ENCODE data around the gene ZDHHC11B. TPM values are rescaled to one million over a fixed set of nuclear protein-coding genes. Genes with fewer than 3 reads are reported as not detected.

Gene ZDHHC11B
- total RNA-seq, 1 experiment from 2014 or later: 1.4 TPM

GRCh38 chr5:677131-678101, 107.1 kb downstream of the ZDHHC11B start:
- Histone ChIP-seq H3K9ac (ENCODE audit: extremely low read depth, insufficient read length, low read length) (no peak overlapping the region), H3K9me3 (ENCODE audit: control insufficient read depth, low read depth, low read length) (no peaks in the 10 kb centered on the region), H3K56ac (ENCODE audit: insufficient read length, low read depth, low read length) (no peak overlapping the region), H3K79me2 (ENCODE audit: insufficient read depth, low read length) (no peaks in the 10 kb centered on the region), H3K27me3 (ENCODE audit: insufficient read depth, low read length) (no peaks in the 10 kb centered on the region; the same call in 1 of the 2 replicates), H3K18ac (ENCODE audit: insufficient read length, low read depth, low read length) (no peak overlapping the region), H4K91ac (ENCODE audit: insufficient read length, low read depth, low read length) (no peak overlapping the region), H4K20me1 (ENCODE audit: control insufficient read depth, insufficient read depth, insufficient read length) (no peaks in the 10 kb centered on the region), H3K23ac (ENCODE audit: insufficient read length, low read depth, low read length) (no peak overlapping the region), H4K5ac (ENCODE audit: insufficient read length, low read depth, low read length) (no peak overlapping the region), H3K4me1 (ENCODE audit: insufficient read depth, low read length) (no peaks in the 10 kb centered on the region), H3K14ac (ENCODE audit: insufficient read depth, low read length) (no peak overlapping the region), H3K4me2 (ENCODE audit: insufficient read depth, insufficient read length, low read length) (no peak overlapping the region), H3K4ac (ENCODE audit: low read depth, low read length) (no peak overlapping the region), H2BK120ac (ENCODE audit: low read depth, low read length, poor library complexity, severe bottlenecking) (no peak overlapping the region), H2BK5ac (ENCODE audit: insufficient read length, low read length) (no peak overlapping the region), H2AFZ (ENCODE audit: low read length) (no peak overlapping the region), H3K79me1 (ENCODE audit: insufficient read depth, low read depth, low read length, poor library complexity, severe bottlenecking) (no peaks in the 10 kb centered on the region), H2BK15ac (ENCODE audit: low read depth, low read length) (no peak overlapping the region), H4K8ac (replicated peaks; ENCODE audit: insufficient read length, low read depth, low read length) (no peak overlapping the region), H2BK20ac (ENCODE audit: low read depth, low read length, poor library complexity, severe bottlenecking) (no peak overlapping the region), H3K23me2 (ENCODE audit: insufficient read length, low read depth, low read length, poor library complexity, severe bottlenecking) (no peaks in the 10 kb centered on the region), H3T11ph (ENCODE audit: low read length) (no peak overlapping the region), H2AK5ac (ENCODE audit: insufficient read length, low read length) (no peak overlapping the region), H2BK12ac (ENCODE audit: insufficient read length, low read depth, low read length) (no peak overlapping the region), H3K27ac (ENCODE audit: insufficient read length, low read depth, low read length) (no peak overlapping the region)
- no peaks in the 10 kb centered on the region for H3K36me3 Mint-ChIP-seq (ENCODE audit: insufficient read depth in 1 of 3, low read depth in 3 of 3)
- WGBS (ENCODE audit: extremely low coverage, insufficient read length, low lambda C conversion rate): no CpG with 5 or more reads among the region's 44 CpGs
- peak; percentile 30 for DNase-seq
- peaks cover 5 to 8% of the 10 kb centered on the region in 2 experiments for H3K4me1 Mint-ChIP-seq
- no peak overlapping the region for H3K4me3 Mint-ChIP-seq
- no peak overlapping the region for H3K27ac Mint-ChIP-seq
- TF ChIP-seq, protein P1, sequence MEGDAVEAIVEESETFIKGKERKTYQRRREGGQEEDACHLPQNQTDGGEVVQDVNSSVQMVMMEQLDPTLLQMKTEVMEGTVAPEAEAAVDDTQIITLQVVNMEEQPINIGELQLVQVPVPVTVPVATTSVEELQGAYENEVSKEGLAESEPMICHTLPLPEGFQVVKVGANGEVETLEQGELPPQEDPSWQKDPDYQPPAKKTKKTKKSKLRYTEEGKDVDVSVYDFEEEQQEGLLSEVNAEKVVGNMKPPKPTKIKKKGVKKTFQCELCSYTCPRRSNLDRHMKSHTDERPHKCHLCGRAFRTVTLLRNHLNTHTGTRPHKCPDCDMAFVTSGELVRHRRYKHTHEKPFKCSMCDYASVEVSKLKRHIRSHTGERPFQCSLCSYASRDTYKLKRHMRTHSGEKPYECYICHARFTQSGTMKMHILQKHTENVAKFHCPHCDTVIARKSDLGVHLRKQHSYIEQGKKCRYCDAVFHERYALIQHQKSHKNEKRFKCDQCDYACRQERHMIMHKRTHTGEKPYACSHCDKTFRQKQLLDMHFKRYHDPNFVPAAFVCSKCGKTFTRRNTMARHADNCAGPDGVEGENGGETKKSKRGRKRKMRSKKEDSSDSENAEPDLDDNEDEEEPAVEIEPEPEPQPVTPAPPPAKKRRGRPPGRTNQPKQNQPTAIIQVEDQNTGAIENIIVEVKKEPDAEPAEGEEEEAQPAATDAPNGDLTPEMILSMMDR (conservative IDR thresholded peaks at IDR 0.05): no peak
- H3K9me3 Mint-ChIP-seq: no peaks in the 10 kb centered on the region
- H3K27me3 Mint-ChIP-seq (ENCODE audit: low read depth): peaks cover 50% of the 10 kb centered on the region
